H54 (cell line): ENCODE data around the gene FAM72D.
"Not testable (repeated sequence)": the region's sequence is repeated elsewhere in the genome, so short reads cannot be mapped to it uniquely, and the experiment has no call there.

Experiments
- DNase-seq: peaks from one replicate; pipeline ENCODE4 v3.0.0; 2011; ENCODE audit warnings: low spot score, mixed read lengths; ENCODE audit not compliant: insufficient read length
- FAIRE-seq: peaks from 3 replicates; lab custom pipeline; 2011; peaks lifted over from hg19 to GRCh38; lab: Jason Lieb, UNC

Gene FAM72D

DNA sequence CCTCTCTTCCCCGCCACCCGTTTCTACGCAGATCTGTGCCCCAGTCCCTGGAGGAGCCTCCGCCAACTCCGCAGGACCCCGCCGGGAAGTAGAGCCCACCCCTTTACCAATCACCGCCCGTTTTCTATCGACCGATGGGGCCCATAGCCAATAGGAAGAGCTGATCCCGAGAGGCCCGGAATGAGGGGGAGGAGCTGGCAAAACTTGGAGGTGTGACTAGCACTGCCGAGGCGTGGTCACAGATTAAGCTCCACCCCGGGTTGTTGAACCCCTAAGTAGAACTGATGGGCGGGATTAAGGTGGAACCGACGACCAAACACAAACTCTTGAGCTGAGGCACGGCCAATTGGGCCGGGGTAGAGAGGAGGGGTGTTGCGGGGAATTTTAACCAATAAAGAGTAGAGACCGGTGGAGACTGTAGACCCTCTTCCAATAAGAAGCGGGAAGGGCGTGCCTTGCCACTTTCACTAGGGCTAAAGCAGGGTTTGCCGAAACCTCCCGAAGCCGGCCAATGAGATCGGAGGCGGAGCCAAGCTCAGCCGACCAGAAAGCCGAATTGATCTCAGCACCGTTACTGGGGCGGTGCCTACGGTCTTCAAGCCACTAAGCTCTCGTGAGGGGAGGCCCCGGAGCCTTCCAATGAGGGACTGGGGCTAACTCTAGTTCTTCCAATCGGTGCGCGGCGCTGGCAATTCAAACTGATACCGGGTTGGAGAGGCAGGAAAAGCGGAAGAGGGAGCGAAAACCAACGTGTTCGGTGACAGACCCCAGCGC lies at the start of gene FAM72D, which contains the start of gene SRGAP2B:
FAM72D (plus strand) TSS at position 691 of the 774 bp plus-strand sequence. CDS start 874 bp downstream, outside the sequence.
SRGAP2B (minus strand) TSS at position 45 of the 774 bp plus-strand sequence. CDS start 2,427 bp downstream, outside the sequence.
- peak; percentile 100 for FAIRE-seq

DNA sequence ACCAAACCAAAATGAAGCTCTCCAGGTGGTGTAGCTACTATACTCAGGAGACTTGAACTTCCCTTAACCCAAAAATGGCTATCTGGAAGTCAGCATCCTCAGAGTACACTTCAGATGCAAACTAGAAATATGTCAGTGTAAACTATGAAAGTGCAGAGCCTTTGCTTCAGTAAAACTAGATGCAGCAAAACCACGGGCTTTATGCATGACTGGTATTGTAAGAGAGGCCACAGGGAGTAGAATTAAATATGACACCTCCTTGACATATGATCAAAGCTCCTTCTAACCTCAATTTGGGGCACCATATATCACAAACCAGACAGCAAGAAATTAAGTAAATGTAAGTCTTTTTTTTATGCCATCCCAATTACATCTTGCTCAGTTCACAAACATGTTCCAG lies 48.2 kb upstream of the FAM72D start:
- not testable (repeated sequence) for FAIRE-seq, DNase-seq

More for the DNA sequence above, at the start of gene FAM72D, which contains the start of gene SRGAP2B:
- DNase-seq: not testable (repeated sequence)

- peak; percentile 78 for FAIRE-seq
- not testable (repeated sequence) for DNase-seq
These were observed 47.5 kb upstream of the FAM72D start for GRCh38 chr1:145048181-145048856.

GRCh38 chr1:145052019-145052776 lies 43.6 kb upstream of the FAM72D start:
- not testable (repeated sequence) for FAIRE-seq, DNase-seq

DNA sequence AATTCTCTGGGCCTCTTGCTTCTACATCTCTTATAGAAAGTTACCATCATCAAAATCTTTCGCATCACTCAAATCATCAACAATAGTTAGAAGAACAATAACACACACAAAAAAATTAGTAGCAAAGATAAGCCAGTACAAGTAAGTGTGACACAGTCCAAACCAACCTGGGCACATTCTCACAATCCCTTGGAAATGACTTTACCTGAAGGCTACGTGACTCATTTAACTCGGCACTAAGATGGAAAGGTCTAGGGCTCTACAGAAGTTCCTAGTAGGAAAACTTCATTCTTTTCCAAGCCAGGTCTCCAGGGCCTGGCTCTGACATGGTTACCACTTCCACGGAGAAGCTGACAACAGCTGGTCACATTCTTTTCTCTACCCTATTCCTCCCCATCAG lies 42.3 kb upstream of the FAM72D start:
- not testable (repeated sequence) for DNase-seq, FAIRE-seq

- FAIRE-seq: not testable (repeated sequence)
These were observed 40.5 kb upstream of the FAM72D start for GRCh38 chr1:145055217-145055760.

GRCh38 chr1:145058184-145058583 lies 37.6 kb upstream of the FAM72D start:
- not testable (repeated sequence) for DNase-seq, FAIRE-seq

More at GRCh38 chr1:145055217-145055760, 40.5 kb upstream of the FAM72D start:
- not testable (repeated sequence) for DNase-seq

DNA sequence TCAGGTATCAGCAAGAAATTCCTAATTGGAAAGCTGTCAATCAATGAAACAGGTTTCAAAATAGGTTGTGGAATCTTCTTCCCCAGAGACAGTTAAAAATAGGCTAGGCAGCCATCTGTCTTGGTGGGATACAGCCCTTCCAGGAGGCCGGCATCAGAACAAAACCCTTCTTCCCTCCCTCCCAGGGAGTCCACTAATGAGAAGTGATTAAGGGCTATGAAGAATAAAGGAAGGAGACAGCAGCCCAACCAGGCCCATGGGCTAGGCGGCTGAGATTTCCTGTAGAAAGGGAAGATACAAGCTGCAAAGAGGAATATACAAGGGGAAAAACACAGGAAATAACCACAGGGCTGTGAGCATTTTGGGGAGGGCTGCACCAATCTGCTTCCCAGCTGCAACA lies 32.5 kb upstream of the FAM72D start:
- not testable (repeated sequence) for FAIRE-seq, DNase-seq

- not testable (repeated sequence) for FAIRE-seq, DNase-seq
These were observed 31.7 kb upstream of the FAM72D start for GRCh38 chr1:145063941-145064648.

- not testable (repeated sequence) for DNase-seq, FAIRE-seq
These were observed 30.5 kb upstream of the FAM72D start for GRCh38 chr1:145065194-145065826.

DNA sequence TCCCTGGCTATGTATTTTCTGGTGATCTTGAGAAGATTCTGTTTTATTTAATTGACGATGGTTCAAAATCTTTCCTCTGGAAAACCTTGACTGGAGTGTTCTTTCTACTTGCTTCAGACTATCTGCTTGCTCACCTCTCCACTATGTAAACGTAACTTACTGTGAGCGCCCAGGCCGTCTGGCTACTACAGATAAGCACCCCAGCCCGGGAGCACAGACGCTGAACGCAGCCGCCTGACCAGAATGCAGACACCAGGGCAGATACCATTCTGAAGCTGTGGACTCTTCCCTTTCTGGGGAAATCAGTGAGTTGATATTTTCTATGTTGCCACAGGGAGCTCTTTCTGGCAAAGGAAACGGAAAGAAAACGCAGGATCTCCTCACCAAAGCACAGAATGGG lies 29.3 kb upstream of the FAM72D start:
- not testable (repeated sequence) for FAIRE-seq, DNase-seq

DNA sequence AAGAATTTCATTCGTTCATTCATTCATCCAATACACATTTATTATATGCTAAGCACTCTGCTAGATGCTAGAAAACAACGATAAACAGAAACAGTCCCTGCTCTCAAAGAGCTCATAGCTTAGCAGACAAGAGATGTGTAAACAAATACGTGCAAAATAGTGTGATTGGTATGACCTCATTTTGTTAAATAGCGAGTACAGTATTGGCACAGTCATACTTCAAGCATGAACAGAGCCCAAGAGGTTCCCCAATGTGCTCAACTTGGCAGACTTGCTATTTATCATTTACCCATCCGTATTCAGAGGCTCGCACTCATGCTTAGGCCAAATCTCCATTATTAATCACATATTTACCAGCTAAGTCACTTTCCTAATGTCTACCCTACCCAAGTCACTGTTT lies 24.2 kb upstream of the FAM72D start:
- not testable (repeated sequence) for FAIRE-seq, DNase-seq

GRCh38 chr1:145074021-145074559 lies 21.7 kb upstream of the FAM72D start:
- peak; percentile 41 for FAIRE-seq
- DNase-seq: not testable (repeated sequence)

GRCh38 chr1:145076877-145077276 lies 18.9 kb upstream of the FAM72D start:
- DNase-seq, FAIRE-seq: not testable (repeated sequence)

GRCh38 chr1:145077872-145078786 lies 17.6 kb upstream of the FAM72D start:
- not testable (repeated sequence) for DNase-seq
- FAIRE-seq: peak; percentile 88

DNA sequence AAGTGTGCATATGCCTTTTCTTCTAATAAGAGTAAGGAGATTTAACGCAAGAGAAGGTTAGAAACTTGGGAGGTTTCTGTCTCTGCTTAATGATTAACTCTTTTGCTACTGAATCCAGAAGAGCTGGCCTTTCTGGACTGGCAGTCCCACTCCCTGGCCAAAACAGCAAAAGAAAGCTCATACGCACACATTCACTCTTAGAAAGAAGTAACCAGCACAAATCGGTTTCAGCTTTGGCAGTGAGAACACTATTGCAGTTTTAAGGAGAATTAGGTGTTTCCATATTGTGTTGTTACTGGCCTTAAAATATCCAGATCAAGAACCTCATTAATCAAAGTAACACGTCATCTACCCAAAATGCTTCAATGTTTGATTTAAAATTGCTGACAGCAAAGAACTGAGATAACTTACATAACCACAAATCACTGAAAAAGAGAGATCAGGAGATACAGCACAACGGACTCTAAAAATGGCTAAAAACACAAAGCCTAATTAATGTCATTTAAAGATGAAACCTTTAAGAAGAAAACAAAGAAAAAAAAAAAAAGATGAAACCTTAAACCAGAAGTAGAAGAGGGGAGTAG lies 16.9 kb upstream of the FAM72D start:
- not testable (repeated sequence) for FAIRE-seq, DNase-seq

GRCh38 chr1:145079737-145080136 lies 16.0 kb upstream of the FAM72D start:
- DNase-seq, FAIRE-seq: not testable (repeated sequence)
